A204.1 (cell line): ENCODE data around the gene PCBP3.

Experiments
- FAIRE-seq: peaks from 2 replicates; lab custom pipeline; 2012; peaks lifted over from hg19 to GRCh38; lab: Jason Lieb, UNC

The PCBP3 gene

DNA sequence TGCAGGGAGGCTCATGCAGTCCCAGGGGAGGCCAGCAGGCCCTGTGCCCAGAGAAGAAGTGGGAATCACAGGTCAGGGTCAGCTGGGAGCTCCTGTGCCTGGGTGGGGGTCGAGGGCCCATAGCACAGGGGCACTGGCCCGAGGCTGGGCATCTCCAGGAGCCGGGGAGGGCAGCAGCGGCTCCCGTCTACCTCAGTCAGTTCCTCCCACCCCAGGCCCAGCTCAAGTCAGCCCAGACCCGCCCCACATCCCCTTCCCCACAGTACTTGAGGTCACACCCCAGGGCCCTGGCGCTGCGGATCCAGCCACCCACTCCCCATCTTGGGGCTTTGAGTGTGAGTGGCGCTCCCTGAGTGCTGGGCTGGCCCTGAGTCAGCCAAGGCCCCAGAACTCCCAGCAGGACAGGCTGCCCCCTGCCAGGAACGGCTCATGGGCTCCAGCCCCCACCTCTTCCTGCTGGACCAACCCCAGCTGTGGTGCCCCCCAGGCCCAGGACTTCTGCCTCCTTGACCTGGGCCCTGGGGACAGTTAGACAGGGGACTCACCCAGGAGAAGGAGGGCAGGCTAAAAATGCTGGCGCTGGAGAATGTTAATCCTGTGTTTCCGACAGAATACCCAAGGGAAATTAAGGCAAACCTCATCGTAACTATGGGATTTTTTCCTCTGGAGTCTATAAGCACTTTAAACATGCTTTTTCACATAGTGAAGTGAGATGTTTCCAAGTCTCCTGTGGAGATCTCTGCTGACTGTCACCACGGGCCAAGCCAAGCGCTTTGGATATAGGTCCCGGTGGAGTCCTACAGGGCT lies 269.3 kb downstream of the PCBP3 start:
- FAIRE-seq = no peak

DNA sequence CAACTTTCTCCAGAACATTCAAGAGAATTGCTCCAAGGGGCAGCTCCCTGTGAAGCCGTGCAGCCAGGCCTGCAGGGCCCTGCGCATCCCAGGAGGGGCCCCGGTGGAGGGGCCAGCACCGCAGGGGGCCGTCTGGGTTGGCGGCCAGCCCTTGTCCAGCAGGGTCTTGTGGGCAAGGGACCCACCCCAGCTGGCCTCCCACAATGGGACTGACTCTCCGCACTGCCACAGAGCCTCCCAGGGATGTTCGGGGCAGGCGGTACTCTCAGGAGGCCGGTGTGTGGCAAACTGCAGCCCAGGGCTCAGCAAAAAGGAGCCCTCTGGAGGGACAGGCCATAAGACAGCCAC lies 269.9 kb downstream of the PCBP3 start:
- no peak for FAIRE-seq

DNA sequence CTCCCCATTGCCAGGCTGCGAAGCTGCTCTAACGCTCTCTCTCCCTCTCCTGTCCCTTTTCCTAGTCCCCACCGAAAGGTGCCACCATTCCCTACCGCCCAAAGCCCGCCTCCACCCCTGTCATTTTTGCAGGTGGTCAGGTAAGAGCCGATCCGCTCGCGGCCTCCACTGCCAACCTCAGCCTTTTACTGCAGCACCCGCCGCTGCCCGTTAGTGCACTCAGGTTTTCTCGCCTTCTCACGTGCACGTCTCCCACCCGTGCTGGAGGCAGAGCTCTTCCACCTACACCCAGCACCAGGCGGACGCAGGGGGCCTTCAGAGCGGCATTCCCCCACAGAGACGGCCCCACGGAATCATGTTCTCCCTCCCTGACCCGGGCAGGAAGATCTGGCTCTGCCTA lies 270.4 kb downstream of the PCBP3 start:
- FAIRE-seq = no peak

DNA sequence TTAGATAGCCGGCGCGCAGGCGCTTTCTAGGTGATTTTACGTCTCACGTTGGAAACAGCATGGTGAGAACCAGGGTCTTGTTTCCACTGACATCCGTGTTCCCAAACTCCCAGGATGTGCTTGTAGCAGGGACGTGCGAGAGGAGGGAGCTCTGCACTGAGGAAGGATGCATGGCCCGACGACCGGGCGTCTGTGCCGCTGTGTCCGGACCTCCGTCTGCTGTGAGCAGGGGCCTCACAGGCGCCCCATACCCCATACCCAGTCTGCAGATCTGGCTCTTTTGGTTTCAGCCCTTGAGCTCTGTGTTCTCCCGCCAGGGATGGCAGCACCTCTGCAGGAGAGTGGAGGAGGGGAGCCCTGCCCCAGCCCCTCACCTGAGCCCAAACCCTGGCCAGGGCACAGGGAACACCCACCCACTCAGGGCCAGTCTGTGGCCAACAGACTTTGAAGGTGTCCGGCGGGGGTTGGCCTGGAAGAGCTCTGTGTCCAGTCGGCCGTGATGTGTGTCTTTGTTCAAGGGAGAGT lies 270.9 kb downstream of the PCBP3 start:
- no peak for FAIRE-seq

DNA sequence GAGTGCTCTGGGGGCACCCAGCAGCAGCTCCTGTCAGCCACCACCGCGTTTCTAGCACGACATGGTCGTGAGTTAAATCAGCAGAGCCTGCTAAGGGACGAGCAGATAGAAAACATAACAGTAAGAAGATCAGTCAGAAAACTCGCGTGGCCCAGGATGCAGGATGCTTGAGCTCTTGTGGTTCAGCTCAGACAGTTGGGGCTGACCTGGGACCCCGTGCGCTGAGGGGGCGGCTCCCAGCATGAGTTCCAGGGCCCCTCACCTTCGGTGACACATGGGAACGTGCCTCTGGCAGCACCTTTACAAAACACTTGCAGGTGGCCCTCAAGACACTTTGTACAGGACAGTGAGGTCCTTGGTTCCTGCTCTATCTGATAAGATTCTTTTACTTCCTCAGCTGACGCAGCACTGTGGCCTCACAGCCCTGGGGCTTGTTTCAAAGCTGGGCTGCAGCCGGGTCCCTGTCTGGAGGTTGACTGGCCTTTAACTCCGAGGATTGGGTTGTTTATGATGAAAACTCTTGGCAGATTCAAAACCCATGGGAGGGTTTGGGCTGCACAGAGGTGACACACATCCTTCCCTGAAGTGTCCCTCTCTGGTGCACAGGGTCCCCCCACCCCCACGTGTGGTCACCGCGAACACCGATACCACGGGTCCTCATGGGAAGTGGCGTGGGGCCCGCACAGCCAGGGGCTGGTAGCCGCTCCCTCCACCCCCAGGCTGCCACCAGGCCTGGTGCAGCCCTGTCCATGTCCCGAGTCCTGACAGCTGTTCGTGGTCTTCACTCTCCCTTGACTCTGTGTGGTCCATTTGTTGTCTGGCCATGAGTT lies 272.7 kb downstream of the PCBP3 start:
- FAIRE-seq = no peak

DNA sequence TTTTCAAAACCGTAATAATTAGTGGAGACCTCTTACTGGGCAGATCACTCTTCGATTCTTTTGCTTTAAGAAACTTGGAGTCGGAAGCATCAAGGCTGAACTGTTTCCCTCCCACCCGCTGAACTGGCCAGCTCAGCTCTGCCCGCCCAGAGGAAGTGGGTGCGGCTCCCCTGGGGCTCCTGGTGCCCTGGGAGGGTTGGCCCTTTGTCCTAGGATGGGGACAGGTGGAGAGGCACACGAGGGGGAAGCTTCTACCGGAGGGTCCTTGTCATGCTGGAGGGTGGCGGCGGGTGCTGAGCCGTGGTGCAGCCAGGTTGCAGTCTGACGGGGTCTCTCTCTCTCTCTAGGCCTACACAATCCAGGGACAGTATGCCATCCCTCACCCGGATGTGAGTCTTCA lies 273.7 kb downstream of the PCBP3 start:
- no peak for FAIRE-seq

DNA sequence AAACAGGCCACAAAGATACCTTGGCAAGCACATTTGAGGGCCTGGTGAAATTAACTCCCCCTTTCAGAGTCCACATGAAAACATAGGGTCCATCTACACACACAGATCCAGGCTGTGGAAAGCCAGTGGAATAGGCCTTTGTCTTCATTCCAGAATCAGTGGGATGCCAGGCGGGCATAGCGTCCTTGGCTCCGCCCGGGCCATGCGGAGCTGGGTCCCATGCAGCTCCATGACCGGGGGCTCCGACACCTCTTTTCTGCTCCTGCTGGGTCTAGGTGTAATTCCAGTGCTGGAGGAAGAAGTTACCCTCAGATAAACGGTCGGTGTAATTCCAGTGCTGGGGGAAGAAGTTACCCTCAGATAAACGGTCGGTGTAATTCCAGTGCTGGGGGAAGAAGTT lies 274.5 kb downstream of the PCBP3 start:
- no peak for FAIRE-seq

DNA sequence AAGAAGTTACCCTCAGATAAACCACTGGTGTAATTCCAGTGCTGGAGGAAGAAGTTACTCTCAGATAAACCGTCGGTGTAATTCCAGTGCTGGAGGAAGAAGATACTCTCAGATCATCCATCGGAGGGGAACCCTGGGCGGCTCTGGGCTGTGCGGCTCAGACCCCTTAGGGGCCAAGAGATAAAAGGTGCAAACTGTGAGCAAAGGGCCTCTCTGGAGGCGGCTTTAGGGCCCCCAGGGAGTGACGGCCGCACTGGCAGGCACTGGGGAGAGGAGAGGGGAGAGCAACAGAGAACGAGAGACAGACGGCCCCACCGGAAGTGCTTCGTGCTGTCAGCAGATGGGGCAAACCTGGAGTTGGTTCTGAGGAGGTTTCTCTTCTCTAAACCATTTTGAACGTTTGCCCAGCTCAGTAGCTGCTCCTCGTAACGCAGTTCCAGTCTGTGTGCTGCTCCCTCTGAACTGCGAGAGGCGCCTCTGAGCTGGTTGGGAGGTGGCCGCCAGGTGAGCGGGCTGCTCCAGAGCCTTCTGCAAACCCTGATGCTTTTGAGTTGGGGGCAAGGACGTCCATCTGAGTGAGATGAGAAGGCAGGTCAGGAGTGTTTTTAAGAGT lies 275.4 kb downstream of the PCBP3 start:
- no peak for FAIRE-seq

DNA sequence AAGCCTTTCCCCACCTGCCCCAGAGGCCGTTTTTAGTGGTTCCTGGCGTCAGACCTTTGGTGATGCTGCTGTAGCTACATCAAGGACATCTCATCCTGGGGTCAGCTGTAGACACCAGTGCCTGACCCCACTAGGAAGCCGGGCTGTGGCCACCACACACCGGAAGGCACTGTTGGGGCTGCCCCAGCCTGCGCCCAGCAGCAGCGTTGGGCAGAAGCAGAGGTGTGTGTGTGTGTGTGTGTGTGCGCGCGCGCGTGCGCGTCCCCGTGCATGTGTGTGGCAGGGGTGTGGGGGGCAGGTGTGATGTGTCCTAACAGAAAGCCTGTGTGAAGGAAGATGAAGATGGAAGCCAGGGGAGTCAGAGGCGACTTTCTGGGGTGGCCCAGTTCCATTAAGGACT lies 276.1 kb downstream of the PCBP3 start:
- no peak for FAIRE-seq

DNA sequence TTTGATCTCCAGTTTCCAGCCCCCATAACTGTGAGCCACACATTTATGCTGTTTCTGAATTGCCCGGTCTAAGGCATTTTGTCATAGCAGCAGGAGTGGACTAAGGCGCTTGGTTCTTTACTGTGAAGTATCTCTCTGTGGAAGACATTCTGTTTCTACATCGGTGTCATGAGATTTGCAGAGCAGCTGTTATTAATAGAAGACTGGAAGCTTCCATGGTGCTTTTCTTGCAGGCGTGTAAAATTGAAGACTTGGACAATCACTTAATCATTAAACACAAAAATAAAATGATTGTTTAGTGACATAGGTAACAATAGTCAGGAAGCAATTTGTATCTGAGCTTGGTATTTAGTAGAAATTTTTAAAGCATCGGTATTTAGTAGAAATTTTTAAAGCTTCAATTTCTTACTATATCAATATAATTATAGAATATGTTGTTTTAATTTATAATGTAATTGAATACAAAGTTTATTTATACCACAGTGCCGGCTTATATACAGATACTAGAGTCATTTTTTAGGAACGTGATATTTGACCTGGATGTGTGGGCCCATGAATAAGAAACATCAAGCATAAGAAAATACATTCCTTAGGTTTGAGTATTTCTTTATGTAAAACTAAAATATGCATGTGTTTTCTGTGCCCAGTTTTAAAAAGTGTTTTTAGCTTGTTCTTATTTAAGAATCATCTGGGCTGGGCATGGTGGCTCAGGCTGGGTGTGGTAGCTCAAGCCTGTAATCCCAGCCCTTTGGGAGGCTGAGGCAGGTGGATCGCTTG lies 277.5 kb downstream of the PCBP3 start:
- FAIRE-seq = no peak

DNA sequence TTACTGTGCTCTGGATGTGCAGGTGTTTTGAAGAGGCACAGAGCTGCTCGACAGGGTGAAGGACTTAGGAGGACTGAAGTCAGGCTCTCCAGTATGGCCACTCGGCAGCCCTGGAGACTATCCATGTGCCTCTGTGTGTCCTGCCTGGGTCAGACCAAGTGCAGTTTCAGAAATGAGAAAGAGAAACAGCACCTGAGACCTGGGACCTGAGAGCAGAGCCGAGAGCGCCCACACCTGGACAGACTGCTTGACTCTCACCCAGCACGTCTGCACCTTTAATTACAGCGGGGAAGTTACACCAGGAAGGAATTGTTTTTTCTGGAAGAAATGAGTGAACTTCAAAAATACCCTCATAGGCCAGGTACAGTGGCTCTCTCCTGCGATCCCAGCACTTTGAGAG lies 278.4 kb downstream of the PCBP3 start:
- no peak for FAIRE-seq

DNA sequence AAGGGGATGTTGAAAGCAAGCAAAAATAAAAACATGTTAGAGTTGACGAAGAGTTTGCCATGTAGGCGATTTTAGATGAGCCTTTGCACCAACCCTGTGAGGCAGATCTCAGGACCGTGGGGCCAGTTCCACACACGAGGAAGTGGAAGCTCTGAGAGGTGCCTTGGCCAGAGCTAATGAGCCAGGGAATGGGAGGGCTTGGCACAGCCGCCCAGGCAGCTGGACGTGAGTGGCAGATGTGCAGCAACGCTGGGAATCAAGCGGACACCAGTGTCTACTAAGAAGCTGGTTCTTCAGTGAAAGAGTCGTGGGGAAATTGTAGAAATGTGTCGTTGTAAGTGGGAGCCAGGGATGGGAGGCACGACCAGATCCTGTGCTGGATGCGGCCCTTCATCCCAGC lies 279.1 kb downstream of the PCBP3 start:
- no peak for FAIRE-seq

DNA sequence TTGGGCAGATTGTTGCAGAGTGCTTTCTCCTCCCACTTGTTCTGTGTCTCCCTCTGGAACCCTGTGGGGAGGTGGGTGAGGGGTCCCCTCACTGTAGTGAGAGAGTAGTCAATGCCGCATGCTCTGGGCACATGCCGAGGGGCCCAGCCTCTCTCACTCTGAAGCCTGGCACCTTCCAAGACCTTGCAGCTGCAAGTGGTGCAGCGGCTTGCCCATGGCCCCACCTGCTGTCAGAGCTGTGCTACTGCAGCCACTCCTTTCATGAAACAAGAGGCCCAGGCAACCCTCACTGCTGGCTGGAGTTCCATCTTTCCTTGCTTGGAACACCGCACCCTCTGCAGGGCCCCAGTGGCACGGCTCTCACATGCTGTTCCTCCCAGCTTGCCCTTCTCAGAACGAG lies 279.6 kb downstream of the PCBP3 start:
- no peak for FAIRE-seq

DNA sequence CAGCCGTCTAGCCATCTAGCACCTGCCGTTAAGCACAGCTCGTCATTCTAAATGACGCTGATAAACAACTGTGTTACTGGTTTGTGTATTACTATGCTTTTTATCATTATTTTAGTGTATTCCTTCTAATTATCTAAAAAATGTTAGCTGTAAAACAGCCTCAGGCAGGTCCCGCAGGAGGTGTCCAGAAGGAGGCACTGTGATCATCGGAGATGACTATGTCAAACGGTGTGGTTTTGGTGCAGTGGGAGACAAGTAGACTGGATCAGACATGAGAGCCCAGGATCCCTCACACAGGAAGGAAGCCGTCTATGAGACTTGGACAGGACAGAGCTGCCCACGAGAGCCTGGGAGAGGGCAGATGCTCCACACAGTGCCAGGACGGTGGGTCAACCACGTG lies 282.8 kb downstream of the PCBP3 start:
- no peak for FAIRE-seq

DNA sequence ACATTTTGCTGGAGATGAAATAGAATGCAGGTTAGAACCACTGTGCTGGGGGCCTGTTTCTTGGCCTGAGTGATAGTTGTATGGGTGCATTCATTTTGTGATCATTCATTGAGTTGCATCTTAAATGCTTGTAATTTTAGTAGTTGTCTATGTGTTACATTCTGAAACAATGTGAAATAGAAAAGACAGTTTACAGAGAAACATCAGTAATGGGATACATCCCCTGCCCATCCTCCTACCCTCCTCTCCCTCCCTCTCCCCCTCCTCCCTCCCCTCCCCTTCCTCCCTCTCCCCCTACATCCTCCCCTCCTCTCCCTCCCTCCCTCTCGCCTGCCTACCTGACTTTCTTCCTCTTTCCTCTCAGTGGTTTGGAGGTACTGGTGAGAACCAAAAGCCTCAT lies 283.5 kb downstream of the PCBP3 start:
- no peak for FAIRE-seq

DNA sequence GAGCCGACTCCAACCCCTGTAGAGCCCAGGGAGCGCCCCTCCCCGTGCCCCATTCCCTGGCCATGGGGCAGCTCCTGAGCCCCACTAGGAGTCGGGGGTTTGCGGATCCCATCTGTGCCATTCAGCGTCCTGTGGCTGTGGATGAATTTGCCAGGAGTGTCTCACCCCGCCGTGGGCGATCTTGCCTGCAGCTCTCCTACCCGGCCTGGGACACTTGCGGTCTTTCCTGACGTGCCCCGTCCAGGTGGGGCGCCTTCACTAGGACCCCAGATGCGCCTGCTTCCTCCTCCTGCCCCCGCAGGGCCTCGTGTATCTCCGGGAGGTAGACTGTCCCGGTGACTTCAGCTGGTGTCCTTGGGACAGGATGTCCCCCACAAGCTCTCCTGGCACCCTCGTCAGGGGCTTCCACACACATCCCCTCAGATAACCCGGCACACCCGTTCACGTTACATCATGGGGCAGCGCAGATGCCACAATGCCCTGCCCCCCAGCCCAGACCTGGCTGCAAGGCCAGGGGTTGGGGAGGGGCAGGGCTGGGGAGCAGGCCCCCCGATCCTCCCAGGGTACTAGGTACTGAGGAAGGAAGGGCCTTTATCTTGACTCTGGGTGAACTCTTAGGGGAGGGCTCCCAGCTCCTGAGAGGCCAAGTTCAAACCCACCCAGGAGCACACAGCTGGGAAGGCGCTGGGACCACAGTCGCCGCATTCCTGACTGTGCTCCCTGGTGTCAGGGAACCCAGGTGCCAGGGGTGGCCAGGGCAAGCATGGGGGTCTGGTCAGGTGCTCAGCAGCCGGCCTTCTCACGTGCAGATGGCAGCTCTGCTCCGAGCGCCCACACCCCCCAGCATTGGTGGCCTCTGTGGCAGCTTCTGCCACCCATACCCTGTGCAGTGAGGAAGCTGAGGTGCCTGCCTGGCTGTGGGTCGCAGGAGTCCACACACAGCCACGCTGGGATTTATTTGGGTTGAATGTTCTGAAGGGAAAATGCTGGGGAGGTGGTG lies 284.6 kb downstream of the PCBP3 start:
- no peak for FAIRE-seq

DNA sequence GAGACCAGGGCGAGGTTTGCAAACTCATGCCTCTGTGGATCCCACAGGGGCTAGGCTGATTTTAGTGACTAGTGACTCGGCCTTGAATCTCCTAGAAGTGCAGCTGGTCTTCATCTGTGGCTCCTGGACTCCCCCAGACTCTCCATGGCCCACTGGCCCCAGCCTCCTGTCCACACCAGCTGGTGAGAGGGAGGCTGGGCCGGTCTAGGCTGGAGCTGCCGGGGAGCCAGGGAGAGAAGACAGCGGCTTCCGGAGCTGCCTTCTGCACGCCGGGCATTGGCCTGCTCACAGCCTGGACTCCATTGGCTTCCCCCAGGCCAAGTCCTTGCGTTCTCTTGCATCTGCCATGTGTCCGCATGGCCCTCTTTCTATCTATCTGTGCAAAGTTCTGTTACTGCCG lies 285.9 kb downstream of the PCBP3 start:
- FAIRE-seq = no peak

DNA sequence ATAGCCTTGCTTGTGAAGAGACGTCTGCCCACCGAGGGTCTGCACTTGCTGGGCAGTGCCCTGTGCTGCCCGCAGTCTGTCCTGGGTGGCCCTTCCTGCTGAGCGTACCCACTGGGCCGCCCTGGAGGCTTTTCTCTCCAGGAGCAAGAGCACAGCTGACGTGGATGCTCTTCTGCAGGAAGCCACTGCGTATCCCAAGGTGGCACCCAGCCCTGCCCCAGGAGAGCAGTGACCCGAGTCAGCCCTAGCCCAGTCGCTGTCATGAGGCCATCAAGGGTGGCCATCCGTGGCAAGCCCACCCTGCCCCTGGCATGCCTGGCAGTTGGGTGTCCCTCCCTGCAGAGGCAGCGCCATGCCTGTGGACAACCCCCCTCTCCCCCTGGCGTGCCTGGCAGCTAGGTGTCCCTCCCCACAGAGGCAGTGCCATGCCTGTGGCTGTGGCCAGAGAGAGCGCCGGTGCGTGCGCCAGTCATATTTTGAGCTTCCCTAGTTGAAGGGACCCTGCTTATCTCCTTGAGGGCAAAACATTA lies 286.8 kb downstream of the PCBP3 start:
- no peak for FAIRE-seq

DNA sequence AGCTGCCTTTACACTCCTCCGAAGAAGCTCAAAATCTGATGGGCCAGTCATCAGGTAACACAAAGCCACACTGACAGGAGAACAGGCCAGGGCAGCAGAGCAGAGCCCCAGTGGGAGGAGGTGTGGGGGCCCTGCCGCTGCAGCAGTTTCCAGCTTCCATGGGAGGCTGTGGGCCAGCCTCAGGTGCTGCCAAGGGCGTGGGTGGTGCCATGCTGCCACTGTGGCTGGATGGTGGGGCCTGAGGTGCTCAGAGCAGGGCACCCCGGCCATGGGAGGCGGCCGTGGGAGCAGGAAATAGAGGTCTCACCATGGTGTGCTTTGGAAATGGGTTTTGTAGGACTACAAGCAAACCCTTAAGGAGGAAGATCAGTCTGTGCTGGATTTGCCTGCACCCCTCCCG lies 287.3 kb downstream of the PCBP3 start:
- FAIRE-seq = no peak

DNA sequence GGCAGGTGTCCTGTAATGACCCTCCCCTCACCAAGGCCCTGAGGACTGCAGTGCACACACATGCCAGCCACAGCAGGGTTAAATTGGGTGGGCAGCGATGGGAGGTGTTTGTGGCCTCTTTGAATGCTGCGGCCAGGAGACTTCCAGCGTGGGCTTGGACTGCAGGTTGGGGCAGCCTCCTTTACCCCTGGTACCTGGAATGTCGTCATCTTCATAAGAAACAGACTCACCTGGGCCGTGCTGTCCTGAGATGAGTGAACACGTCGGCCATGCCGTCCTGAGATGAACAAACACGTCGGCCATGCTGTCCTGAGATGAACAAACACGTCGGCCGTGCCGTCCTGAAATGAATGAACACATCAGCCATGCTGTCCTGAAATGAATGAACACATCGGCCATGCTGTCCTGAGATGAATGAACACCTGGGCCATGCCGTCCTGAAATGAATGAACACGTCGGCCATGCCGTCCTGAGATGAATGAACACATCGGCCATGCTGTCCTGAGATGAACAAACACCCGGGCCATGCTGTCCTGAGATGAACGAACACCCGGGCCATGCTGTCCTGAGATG lies 288.0 kb downstream of the PCBP3 start:
- no peak for FAIRE-seq
